ENCODE results near the gene SVBP. TPM values are rescaled to one million over a fixed set of nuclear protein-coding genes. Genes with fewer than 3 reads are reported as not detected.

SVBP gene
- total RNA-seq, 2 donors from 2014 or later = 19.4 to 20.0 TPM

DNA sequence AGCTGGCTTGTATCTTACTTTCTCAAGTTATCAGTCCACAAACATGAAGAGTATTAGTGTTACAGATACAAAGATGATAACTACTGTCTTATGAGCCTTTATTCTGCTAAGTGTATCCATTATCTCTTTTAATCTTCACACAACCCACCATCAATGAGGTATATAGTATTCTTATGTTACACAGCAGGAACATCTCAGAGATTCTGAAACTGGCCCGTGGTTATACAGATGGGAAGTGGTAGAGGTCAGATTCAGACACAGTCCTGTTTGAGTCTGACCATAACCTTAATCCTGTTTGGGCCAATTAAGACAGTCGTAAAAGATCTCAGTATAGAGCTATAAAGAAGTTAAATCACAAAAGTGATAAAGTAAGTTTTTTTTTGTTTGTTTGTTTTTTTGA, 37.5 kb downstream of the SVBP start:
- H3K4me3 Mint-ChIP-seq = no peak overlapping the region
- peaks cover 8 to 17% of the 10 kb centered on the region in 2 donors for H3K36me3 Mint-ChIP-seq (ENCODE audit: insufficient read depth in 2 of 2)
- ATAC-seq (replicated peaks in 1 of 2) = peak in 1 of 2 donors; percentile 39
- DNase-seq = no peak
- H3K9me3 Mint-ChIP-seq = no peaks in the 10 kb centered on the region
- H3K4me1 Mint-ChIP-seq (ENCODE audit: low read depth) = peaks cover 17% of the 10 kb centered on the region
- no peaks in the 10 kb centered on the region for H3K27me3 Mint-ChIP-seq (ENCODE audit: low read depth)
- no peak overlapping the region for H3K27ac Mint-ChIP-seq

DNA sequence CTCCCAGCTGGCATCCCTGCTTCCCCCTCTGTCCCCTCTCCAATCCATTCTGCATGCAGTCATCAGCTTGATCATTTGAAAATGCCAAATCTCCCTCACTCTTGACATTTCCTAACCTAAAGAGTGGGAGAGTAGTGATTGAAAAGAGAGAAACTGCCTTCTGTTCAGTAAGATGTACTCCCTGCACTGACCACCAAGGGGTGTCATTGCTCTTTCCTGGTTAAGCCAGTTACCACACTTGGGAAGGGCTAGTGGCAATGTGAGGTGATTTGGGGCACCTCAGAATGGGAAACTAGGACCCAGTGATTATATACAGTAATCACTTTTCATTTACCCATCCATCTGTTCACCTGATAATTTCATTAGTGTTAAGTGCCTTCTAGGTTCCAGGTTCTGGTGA, 39.3 kb downstream of the SVBP start:
- no peaks in the 10 kb centered on the region for H3K27me3 Mint-ChIP-seq (ENCODE audit: low read depth)
- H3K27ac Mint-ChIP-seq = peak overlapping the region; percentile 74
- H3K9me3 Mint-ChIP-seq = no peaks in the 10 kb centered on the region
- ATAC-seq (replicated peaks in 1 of 2) (peak; percentile 51 to 62), DNase-seq (peak; percentile 34 to 37)
- peaks cover 20% of the 10 kb centered on the region for H3K4me1 Mint-ChIP-seq (ENCODE audit: low read depth)
- H3K4me3 Mint-ChIP-seq = no peak overlapping the region
- peaks cover 6 to 14% of the 10 kb centered on the region in 2 donors for H3K36me3 Mint-ChIP-seq (ENCODE audit: insufficient read depth in 2 of 2)

DNA sequence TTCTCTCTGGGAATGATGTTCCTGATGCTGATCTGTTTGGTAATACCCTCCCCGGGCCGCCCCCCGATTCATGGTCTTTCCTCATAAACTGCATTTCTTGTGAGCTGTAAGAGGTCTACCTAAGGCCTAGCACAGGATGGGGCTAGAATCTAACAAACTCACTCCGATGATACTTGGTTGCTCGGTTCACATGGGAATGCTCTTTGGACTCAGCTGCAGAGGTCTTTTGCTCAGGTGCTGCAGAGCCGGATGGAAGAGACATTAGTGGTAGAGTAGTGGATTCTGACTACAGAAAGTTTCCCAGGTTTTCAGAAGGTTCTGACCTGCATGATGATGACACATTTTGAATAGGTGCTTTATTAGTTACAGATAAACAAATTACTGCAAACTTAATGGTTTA, 40.7 kb downstream of the SVBP start:
- H3K4me3 Mint-ChIP-seq = no peak overlapping the region
- H3K9me3 Mint-ChIP-seq = no peaks in the 10 kb centered on the region
- no peaks in the 10 kb centered on the region for H3K27me3 Mint-ChIP-seq (ENCODE audit: low read depth)
- peak overlapping the region; percentile 34 for H3K27ac Mint-ChIP-seq
- ATAC-seq (replicated peaks in 1 of 2) (no peak), DNase-seq (no peak)
- H3K4me1 Mint-ChIP-seq (ENCODE audit: low read depth) = peaks cover 28% of the 10 kb centered on the region
- peaks cover 5 to 10% of the 10 kb centered on the region in 2 donors for H3K36me3 Mint-ChIP-seq (ENCODE audit: insufficient read depth in 2 of 2)

DNA sequence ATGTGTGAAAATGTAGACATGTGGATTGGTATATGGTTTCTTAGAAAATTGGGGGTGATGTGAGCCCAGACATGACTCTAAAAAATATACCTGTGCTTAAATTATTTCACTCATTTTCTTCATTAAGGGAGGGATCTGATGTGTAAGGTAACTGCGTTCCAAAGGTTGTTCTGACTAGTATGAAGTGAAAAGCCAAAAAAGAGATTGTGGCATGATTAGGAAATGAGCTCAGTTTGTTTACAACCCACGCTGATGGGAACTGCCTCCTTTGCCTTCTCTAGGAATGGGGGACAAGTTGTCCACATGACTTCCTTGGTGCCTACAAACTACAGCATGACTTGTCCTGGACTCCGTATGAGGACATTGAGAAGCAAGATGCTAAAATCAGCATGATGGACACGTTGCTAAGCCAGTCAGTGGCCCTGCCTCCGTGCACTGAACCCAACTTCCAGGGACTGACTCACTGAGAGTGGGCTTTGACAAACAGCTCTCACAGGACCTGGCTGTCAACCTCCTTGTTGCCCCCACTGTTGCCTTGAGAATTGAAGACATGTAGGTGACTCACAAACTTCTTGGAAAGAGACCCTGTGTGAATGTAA, 42.2 kb downstream of the SVBP start:
- ATAC-seq (replicated peaks in 1 of 2) = no peak

DNA sequence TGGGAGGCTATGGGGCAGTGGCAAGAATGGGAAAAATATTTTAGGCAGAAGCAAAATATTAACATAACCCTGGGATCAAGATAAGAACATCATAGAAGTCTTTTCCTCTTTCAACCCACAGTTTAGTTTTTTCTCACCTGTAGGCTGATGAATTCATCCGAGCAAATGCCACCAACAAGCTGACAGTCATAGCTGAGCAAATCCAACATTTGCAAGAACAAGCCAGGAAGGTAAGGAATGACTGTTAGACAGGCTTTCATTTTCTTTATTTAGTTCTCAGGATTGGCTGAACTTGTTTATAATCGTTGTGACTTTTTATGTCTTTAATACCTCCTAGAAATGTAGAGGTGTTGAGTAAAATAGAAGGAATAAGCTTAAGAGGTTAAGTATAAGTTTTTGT, 43.8 kb downstream of the SVBP start:
- peaks cover 6 to 19% of the 10 kb centered on the region in 2 donors for H3K36me3 Mint-ChIP-seq (ENCODE audit: insufficient read depth in 2 of 2)
- no peak for DNase-seq
- peak overlapping the region in 1 of 2 donors; percentile 1 for H3K4me3 Mint-ChIP-seq
- peaks cover 52% of the 10 kb centered on the region for H3K4me1 Mint-ChIP-seq (ENCODE audit: low read depth)
- ATAC-seq (replicated peaks in 1 of 2) = peak in 1 of 2 donors; percentile 66
- H3K27ac Mint-ChIP-seq = peak overlapping the region; percentile 88
- H3K27me3 Mint-ChIP-seq (ENCODE audit: low read depth) = no peaks in the 10 kb centered on the region
- no peaks in the 10 kb centered on the region for H3K9me3 Mint-ChIP-seq

More for the DNA sequence above, 42.2 kb downstream of the SVBP start:
- Mint-ChIP-seq H3K4me3 (no peak overlapping the region), H3K9me3 (no peaks in the 10 kb centered on the region), H3K36me3 (ENCODE audit: insufficient read depth in 2 of 2) (peaks cover 7 to 15% of the 10 kb centered on the region in 2 donors), H3K27ac (peak overlapping the region; percentile 77), H3K27me3 (ENCODE audit: low read depth) (no peaks in the 10 kb centered on the region), H3K4me1 (ENCODE audit: low read depth) (peaks cover 40% of the 10 kb centered on the region)
- no peak for DNase-seq

DNA sequence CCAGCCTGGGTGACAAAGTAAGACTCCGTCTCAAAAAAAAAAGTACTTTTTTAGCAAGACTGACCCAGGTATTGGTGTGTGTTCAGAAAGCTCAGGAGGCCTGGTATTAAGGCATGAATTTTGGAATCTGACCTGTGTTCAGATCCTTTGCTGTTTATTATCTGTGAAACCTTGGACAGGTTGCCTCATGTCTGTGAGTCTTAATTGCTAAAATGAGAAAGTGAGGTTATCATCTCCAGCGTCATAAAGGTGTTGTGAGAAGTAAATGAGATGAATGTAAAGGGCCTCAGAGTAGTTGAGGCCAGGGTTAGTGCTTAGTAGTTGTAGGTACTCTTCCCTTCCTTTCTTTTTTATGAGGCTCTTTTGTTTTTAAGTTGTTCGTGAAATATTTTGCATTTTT, 47.4 kb downstream of the SVBP start:
- Mint-ChIP-seq H3K27ac (no peak overlapping the region), H3K36me3 (ENCODE audit: insufficient read depth in 2 of 2) (peaks cover 8 to 14% of the 10 kb centered on the region in 2 donors), H3K4me3 (peak overlapping the region; percentile 19 to 45), H3K9me3 (no peaks in the 10 kb centered on the region), H3K4me1 (ENCODE audit: low read depth) (peaks cover 55% of the 10 kb centered on the region), H3K27me3 (ENCODE audit: low read depth) (no peaks in the 10 kb centered on the region)
- no peak for DNase-seq
- no peak for ATAC-seq (replicated peaks in 1 of 2)

DNA sequence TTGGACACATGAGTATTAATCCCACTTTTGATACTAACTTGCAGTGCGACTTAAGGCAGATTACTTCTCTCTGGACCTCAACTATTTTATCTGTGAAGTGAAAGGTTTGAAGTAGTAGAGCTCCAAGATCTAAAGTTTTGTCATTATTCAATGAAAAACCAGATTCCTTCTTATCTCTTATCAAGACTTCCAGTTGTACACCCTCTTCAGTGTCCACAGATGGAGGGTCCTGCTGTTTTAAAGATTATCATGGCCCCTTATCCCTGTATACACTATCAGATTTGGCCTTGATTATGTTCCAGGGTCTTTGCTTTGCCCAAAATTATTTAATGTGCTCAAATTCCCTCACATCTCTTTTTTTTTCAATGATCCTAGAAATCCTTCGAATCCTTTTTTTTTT, 49.0 kb downstream of the SVBP start:
- no peak for DNase-seq
- H3K27ac Mint-ChIP-seq = peak overlapping the region; percentile 44
- no peaks in the 10 kb centered on the region for H3K27me3 Mint-ChIP-seq (ENCODE audit: low read depth)
- no peak for ATAC-seq (replicated peaks in 1 of 2)
- H3K9me3 Mint-ChIP-seq = no peaks in the 10 kb centered on the region
- H3K4me1 Mint-ChIP-seq (ENCODE audit: low read depth) = peaks cover 47% of the 10 kb centered on the region
- H3K36me3 Mint-ChIP-seq (ENCODE audit: insufficient read depth in 2 of 2) = peaks cover 8 to 14% of the 10 kb centered on the region in 2 donors
- no peak overlapping the region for H3K4me3 Mint-ChIP-seq

DNA sequence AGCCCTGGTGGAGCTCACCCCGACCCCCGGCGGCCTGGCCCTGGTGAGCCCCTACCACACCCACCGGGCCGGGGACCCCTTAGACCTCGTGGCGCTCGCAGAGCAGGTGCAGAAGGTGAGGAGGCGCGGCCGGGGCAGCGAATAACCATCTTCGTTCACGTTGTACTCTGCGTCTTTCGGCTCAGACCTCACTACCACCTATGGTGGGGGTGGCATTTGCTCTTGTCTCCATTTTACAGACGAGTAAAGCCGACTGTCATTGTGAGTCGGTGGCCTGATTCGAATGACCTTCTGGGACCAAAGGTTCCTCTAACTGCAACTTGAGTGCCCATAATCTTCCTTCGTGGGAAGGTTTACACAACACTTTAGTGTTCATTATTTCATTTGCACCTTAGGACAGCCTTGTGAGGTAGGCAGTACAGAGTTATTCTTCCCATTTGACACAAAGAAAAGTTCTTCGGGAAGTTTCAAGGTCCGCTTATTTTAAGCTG, 49.6 kb downstream of the SVBP start:
- peaks cover 43% of the 10 kb centered on the region for H3K4me1 Mint-ChIP-seq (ENCODE audit: low read depth)
- H3K27ac Mint-ChIP-seq = peak overlapping the region; percentile 44
- no peaks in the 10 kb centered on the region for H3K9me3 Mint-ChIP-seq
- peaks cover 8 to 14% of the 10 kb centered on the region in 2 donors for H3K36me3 Mint-ChIP-seq (ENCODE audit: insufficient read depth in 2 of 2)
- H3K4me3 Mint-ChIP-seq = no peak overlapping the region
- no peaks in the 10 kb centered on the region for H3K27me3 Mint-ChIP-seq (ENCODE audit: low read depth)
- ATAC-seq (replicated peaks in 1 of 2) (peak; percentile 16 to 38), DNase-seq (no peak)

DNA sequence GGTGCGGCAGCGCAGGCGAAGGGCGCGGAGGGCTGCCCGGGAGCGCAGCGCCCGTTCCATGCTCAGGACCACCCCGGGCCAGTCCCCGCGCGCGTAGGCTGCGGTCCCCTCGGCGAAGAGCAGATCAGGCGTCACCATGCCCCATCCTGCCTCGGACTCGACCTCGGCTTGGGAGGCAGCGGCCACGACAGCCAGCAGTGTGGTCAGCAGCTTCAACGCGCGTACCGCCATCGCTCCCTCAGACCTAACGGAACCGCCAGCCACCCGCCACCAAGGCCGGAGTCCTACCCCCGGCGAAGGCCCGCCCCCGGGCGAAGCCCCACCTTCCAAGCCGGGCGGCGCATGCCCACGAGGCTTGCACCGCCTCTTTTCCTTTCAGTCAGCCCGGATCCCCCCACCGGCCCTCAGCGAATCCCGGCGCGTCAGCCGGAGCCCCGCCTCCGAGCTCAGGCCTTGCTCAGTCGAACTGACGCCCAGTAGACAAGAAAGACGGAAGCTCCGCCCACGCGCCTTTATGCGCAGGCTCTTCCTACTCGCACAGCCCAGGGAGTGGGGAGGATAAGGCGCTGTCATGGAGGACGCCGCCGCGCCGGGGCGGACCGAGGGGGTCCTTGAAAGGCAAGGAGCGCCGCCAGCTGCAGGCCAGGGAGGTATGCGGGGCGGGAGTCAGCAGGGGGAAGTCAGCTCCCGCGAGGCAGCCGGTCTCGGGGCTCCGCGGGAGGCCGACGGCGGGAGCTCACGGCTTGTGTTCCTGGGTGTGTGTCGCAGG, 50.3 kb downstream of the SVBP start, which contains the start of the genes C1orf50 and P3H1:
Gene C1orf50 (plus strand): TSS at position 509 of the 769 bp plus-strand sequence. CDS start 63 bp downstream, at position 572.
Gene P3H1 (minus strand): TSS at position 288 of the 769 bp plus-strand sequence. CDS start 57 bp downstream, at position 231.
- Mint-ChIP-seq H3K4me3 (no peak within 1 kb of the TSS), H3K36me3 (ENCODE audit: insufficient read depth in 2 of 2) (peaks cover 8 to 16% of the 10 kb centered on the region in 2 donors), H3K9me3 (no peaks in the 10 kb centered on the region), H3K4me1 (ENCODE audit: low read depth) (peaks cover 37% of the 10 kb centered on the region), H3K27ac (peak within 1 kb of the TSS; percentile 89), H3K27me3 (ENCODE audit: low read depth) (no peaks in the 10 kb centered on the region)
- DNase-seq (peak; percentile 100), ATAC-seq (replicated peaks in 1 of 2) (peak; percentile 93 to 94)

DNA sequence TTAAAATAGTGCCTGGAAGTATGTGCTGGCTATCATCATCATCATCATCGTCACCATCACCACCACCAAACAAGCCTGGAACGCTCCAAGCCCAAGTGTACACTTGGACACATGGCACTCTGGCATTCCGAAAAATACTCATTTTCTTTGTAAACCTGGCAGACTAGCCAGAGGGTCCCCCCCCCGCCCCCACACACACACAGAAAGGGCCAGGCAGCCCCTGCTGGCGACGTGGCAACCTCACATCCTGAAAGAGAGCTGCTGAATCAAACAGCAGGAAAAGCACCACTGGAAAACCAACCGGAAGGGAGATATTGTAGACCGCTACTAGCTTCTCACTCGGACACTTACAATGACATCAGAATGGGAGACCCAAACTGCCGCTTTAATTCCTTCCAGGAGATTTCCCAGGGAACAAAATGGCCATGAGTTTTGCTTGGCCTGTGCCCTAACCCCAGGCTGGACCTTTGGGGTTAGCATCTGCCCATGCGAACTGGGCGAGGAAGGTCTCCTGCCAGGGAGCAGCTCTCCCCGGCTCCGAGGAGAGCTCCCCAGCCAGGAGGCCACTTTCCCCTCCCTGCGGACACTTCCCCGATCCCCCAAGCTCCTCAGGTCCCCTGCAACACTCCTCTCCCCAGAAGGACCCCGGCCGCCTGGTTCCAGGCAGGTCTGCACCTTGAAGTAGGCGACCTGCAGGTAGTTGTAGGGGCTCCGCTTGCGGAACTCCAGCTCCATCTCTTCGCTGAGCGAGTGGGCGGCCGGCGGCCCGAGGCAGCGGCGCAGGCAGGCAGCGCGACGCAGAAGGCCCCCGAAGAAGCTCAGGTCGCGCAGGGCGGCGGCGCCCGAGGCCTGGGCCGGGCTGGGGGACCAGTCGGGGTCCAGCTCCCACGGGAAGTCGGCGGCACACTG, 51.1 kb downstream of the SVBP start:
- Mint-ChIP-seq H3K4me3 (no peak overlapping the region), H3K9me3 (no peaks in the 10 kb centered on the region), H3K36me3 (ENCODE audit: insufficient read depth in 2 of 2) (peaks cover 7 to 16% of the 10 kb centered on the region in 2 donors), H3K4me1 (ENCODE audit: low read depth) (peaks cover 34% of the 10 kb centered on the region), H3K27me3 (ENCODE audit: low read depth) (no peaks in the 10 kb centered on the region), H3K27ac (peak overlapping the region; percentile 78)
- ATAC-seq (replicated peaks in 1 of 2) = peak; percentile 28 to 32
- peak; percentile 62 to 67 for DNase-seq

DNA sequence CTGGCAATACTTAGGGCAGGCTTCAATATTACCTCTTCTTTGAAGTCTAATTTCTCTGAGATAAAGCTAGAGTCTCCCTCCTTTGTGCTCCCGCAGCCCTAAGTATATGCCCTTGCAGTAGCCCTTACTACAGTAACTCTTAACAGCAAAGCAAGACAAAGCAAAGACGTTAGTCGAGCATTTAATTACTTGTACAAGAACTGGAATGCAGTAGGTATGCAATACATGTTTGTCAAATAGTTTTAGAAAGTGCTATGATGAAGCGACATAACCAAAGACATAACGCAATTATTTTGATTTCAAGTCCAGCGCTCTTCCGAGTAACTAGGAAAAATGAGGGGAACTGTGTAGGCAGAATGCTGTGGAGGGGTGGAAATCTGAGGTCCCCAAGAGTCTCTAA, 51.9 kb downstream of the SVBP start:
- DNase-seq = no peak
- Mint-ChIP-seq H3K9me3 (no peaks in the 10 kb centered on the region), H3K27ac (no peak overlapping the region), H3K4me1 (ENCODE audit: low read depth) (peaks cover 26% of the 10 kb centered on the region), H3K36me3 (ENCODE audit: insufficient read depth in 2 of 2) (peaks cover 5 to 12% of the 10 kb centered on the region in 2 donors), H3K4me3 (no peak overlapping the region), H3K27me3 (ENCODE audit: low read depth) (no peaks in the 10 kb centered on the region)
- ATAC-seq (replicated peaks in 1 of 2) = no peak

DNA sequence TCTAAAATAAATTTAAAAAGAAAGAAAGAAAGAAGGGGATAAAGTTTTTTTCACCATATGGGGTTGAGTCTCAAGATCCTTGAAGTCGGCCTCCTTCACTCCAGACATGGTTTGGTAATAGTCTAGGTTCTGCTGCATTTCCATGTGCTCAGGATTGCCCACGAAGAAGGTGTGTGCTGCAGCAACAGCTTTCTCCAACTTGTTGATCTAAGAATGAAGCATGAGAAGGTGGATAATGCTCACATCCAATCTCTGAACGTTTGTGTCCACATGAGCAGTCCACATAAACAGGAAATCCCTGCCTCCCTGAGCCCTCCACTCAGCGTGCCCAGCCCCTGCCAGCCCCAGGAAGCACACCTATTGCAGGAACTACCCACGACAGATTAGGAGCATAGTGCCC, 54.9 kb downstream of the SVBP start:
- peaks cover 3 to 6% of the 10 kb centered on the region in 2 donors for H3K36me3 Mint-ChIP-seq (ENCODE audit: insufficient read depth in 2 of 2)
- no peak for DNase-seq
- H3K4me1 Mint-ChIP-seq (ENCODE audit: low read depth) = no peaks in the 10 kb centered on the region
- ATAC-seq (replicated peaks in 1 of 2) = no peak
- no peaks in the 10 kb centered on the region for H3K9me3 Mint-ChIP-seq
- no peaks in the 10 kb centered on the region for H3K27me3 Mint-ChIP-seq (ENCODE audit: low read depth)
- H3K4me3 Mint-ChIP-seq = no peak overlapping the region
- no peak overlapping the region for H3K27ac Mint-ChIP-seq
